OCI-LY3 (cell line): Measurements from ENCODE around the gene FAM219B.

Experiments
- H2AFZ ChIP-seq: fragments of 200-600, 300-600 bp; shearing (Covaris generic); 2 replicates; pipeline ENCODE4 v1.6.0; 2014; ENCODE audit warnings: antibody characterized with exemption, low read depth, low read length
- H3K27ac ChIP-seq: fragments of 200-600, 300-600 bp; sonication (generic); 2 replicates; pipeline ENCODE4 v1.5.1; 2014; ENCODE audit warnings: mild to moderate bottlenecking, low read length, moderate library complexity, mixed read lengths
- H3K27me3 ChIP-seq: fragments of 200-600, 300-600 bp; sonication (generic); 2 replicates; pipeline ENCODE4 v1.6.1; 2014; ENCODE audit warnings: low read depth, low read length, mixed read lengths
- H3K36me3 ChIP-seq: fragments of 200-600, 300-600 bp; sonication (generic); replicated peaks from 2 replicates; pipeline ENCODE3; 2014; ENCODE audit warnings: low read depth, low read length, mixed read lengths
- H3K4me1 ChIP-seq: fragments of 300-600, 200-600 bp; sonication (generic); 2 replicates; pipeline ENCODE4 v1.6.1; 2014; ENCODE audit warnings: low read length, mixed read lengths
- H3K4me2 ChIP-seq: fragments of 200-600, 300-600 bp; sonication (generic); 2 replicates; pipeline ENCODE4 v1.6.1; 2014; ENCODE audit warnings: low read length, mixed read lengths
- H3K4me3 ChIP-seq: fragments of 300-600, 200-600 bp; sonication (generic); 2 replicates; pipeline ENCODE4 v1.5.1; 2014; ENCODE audit warnings: antibody characterized with exemption, mild to moderate bottlenecking, low read length, moderate library complexity
- H3K79me2 ChIP-seq: fragments of 300-600, 200-600 bp; shearing (Covaris generic); 2 replicates; pipeline ENCODE4 v1.6.1; 2014; ENCODE audit warnings: mild to moderate bottlenecking, low read length, mixed read lengths
- H3K9ac ChIP-seq: fragments of 300-600, 200-600 bp; shearing (Covaris generic); 2 replicates; pipeline ENCODE4 v1.6.0; 2014; ENCODE audit warnings: mild to moderate bottlenecking, low read length, moderate library complexity
- H3K9me3 ChIP-seq: fragments of 200-600, 300-600 bp; shearing (Covaris generic); 2 replicates; pipeline ENCODE4 v1.6.1; 2014; ENCODE audit warnings: low read length, mixed read lengths; ENCODE audit not compliant: insufficient read depth
- H4K20me1 ChIP-seq: fragments of 200-600, 300-600 bp; sonication (generic); 2 replicates; pipeline ENCODE4 v1.6.1; 2016; ENCODE audit warnings: low read length, mixed read lengths; ENCODE audit not compliant: insufficient read depth
- CTCF ChIP-seq: fragments of 200-600, 300-600 bp; sonication (generic); IDR thresholded peaks from 2 replicates; pipeline ENCODE4 v1.5.1; 2014; ENCODE audit warnings: antibody characterized with exemption, low read length, low read depth
- EZH2phosphoT487 ChIP-seq: fragments of 200-600 bp; shearing (Covaris generic); IDR thresholded peaks from 2 replicates; pipeline ENCODE4 v1.6.1; 2018; ENCODE audit warnings: antibody characterized with exemption, mixed run types, low read depth

FAM219B gene

GRCh38 chr15:74954515-74954914 lies 47.9 kb upstream of the FAM219B start:
- H3K27ac ChIP-seq, result no peak overlapping the region
- TF ChIP-seq EZH2phosphoT487, result no peak
- no peak for TF ChIP-seq CTCF
- no peaks in the 10 kb centered on the region for H3K79me2 ChIP-seq
- H4K20me1 ChIP-seq, result no peaks in the 10 kb centered on the region
- no peaks in the 10 kb centered on the region for H3K36me3 ChIP-seq
- no peak overlapping the region for H3K4me3 ChIP-seq
- H3K9me3 ChIP-seq, result no peaks in the 10 kb centered on the region
- H3K4me2 ChIP-seq, result no peak overlapping the region
- H3K4me1 ChIP-seq, result 0 out of 2 replicates have a peak, but pooled peaks cover 3% of the 10 kb centered on the region
- H3K27me3 ChIP-seq, result no peaks in the 10 kb centered on the region
- no peak overlapping the region for H3K9ac ChIP-seq
- H2AFZ ChIP-seq, result no peak overlapping the region

- no peak overlapping the region for H3K4me2 ChIP-seq
Measured at GRCh38 chr15:74951006-74951405, 44.4 kb upstream of the FAM219B start.

GRCh38 chr15:74950078-74950908 lies 43.6 kb upstream of the FAM219B start:
- TF ChIP-seq EZH2phosphoT487 (no peak), CTCF (peak; percentile 99)
- Histone ChIP-seq H3K4me1 (0 out of 2 replicates have a peak, but pooled peaks cover 3% of the 10 kb centered on the region), H3K27ac (no peak overlapping the region)

More at GRCh38 chr15:74951006-74951405, 44.4 kb upstream of the FAM219B start:
- H3K27me3 ChIP-seq, result no peaks in the 10 kb centered on the region
- H4K20me1 ChIP-seq, result no peaks in the 10 kb centered on the region
- H3K36me3 ChIP-seq, result no peaks in the 10 kb centered on the region
- no peaks in the 10 kb centered on the region for H3K9me3 ChIP-seq
- H3K4me1 ChIP-seq, result 0 out of 2 replicates have a peak, but pooled peaks cover 3% of the 10 kb centered on the region
- no peak overlapping the region for H2AFZ ChIP-seq
- H3K4me3 ChIP-seq, result no peak overlapping the region
- no peaks in the 10 kb centered on the region for H3K79me2 ChIP-seq
- H3K27ac ChIP-seq, result no peak overlapping the region
- no peak overlapping the region for H3K9ac ChIP-seq
- TF ChIP-seq EZH2phosphoT487 (no peak), CTCF (no peak)

GRCh38 chr15:74937590-74938371 lies 31.1 kb upstream of the FAM219B start, which contains the start of gene COX5A:
Gene COX5A, minus strand, starts transcription at chr15:74938073. Its CDS starts 59 bp downstream, at chr15:74938014.
- Histone ChIP-seq H3K27ac (peak within 1 kb of the TSS; percentile 83), H3K27me3 (peaks cover 2% of the 10 kb centered on the region; the same call in 1 of the 2 replicates), H4K20me1 (peaks cover 21% of the 10 kb centered on the region), H3K4me3 (peak within 1 kb of the TSS; percentile 87), H3K9me3 (no peaks in the 10 kb centered on the region), H3K4me2 (peak within 1 kb of the TSS; percentile 95), H3K9ac (peak within 1 kb of the TSS; percentile 95), H3K4me1 (peaks cover 21% of the 10 kb centered on the region), H2AFZ (peak within 1 kb of the TSS; percentile 62; the same call in 1 of the 2 replicates), H3K79me2 (peaks cover 52% of the 10 kb centered on the region), H3K36me3 (peaks cover 18% of the 10 kb centered on the region)
- TF ChIP-seq CTCF (no peak; the same call in 1 of the 2 replicates), EZH2phosphoT487 (no peak)

More at GRCh38 chr15:74950078-74950908, 43.6 kb upstream of the FAM219B start:
- Histone ChIP-seq H2AFZ (0 out of 2 replicates have a peak overlapping the region, but pooled peaks have one; percentile 15), H3K27me3 (no peaks in the 10 kb centered on the region; the same call in 1 of the 2 replicates), H3K4me2 (peak overlapping the region; percentile 36), H3K9ac (no peak overlapping the region), H3K4me3 (no peak overlapping the region), H4K20me1 (no peaks in the 10 kb centered on the region), H3K79me2 (no peaks in the 10 kb centered on the region), H3K9me3 (no peaks in the 10 kb centered on the region), H3K36me3 (no peaks in the 10 kb centered on the region)
